Transverse colon (tissue), 3 donors: ENCODE results near the gene AHCYL1.
"Not testable (repeated sequence)": the region's sequence is repeated elsewhere in the genome, so short reads cannot be mapped to it uniquely, and the experiment has no call there.

ENCODE experiments used
- POLR2A ChIP-seq: fragments of 450-650 bp; IDR thresholded peaks from one replicate; pipeline ENCODE4 v1.6.1; 2016; ENCODE audit warnings: antibody characterized with exemption, mild to moderate bottlenecking, moderate library complexity
- TF ChIP-seq, protein P1 (sequence below), 5 experiments: fragments of 200-600 bp in 3 of 5; fragments of 450-650 bp in 2 of 5; sonication (generic) in 3 of 5; IDR thresholded peaks; 1 replicate in 2 of 5; 2 replicates in 3 of 5; pipeline ENCODE4 v1.5.1; 2016 to 2017; ENCODE audit warnings: antibody characterized with exemption in 5 of 5, inconsistent platforms in 3 of 5, mild to moderate bottlenecking in 2 of 5, moderate library complexity in 1 of 5

DNA sequence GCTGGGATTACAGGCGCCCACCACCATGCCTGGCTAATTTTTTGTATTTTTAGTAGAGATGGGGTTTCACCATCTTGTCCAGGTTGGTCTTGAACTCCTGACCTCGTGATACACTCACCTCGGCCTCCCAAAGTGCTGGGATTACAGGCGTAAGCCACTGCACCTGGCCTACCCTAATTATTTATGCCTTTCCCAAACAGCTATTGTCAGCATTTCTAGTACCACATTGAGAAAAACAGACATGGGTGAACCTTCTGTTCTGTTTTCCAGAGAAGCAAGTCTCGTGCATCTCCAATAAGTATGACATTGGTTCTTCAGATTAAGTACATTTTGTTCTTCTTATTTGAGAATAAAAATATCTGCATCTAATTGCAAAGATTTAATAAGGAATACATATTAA lies 33.1 kb upstream of the AHCYL1 start:
- TF ChIP-seq POLR2A = not testable (repeated sequence)
- TF ChIP-seq, protein P1, sequence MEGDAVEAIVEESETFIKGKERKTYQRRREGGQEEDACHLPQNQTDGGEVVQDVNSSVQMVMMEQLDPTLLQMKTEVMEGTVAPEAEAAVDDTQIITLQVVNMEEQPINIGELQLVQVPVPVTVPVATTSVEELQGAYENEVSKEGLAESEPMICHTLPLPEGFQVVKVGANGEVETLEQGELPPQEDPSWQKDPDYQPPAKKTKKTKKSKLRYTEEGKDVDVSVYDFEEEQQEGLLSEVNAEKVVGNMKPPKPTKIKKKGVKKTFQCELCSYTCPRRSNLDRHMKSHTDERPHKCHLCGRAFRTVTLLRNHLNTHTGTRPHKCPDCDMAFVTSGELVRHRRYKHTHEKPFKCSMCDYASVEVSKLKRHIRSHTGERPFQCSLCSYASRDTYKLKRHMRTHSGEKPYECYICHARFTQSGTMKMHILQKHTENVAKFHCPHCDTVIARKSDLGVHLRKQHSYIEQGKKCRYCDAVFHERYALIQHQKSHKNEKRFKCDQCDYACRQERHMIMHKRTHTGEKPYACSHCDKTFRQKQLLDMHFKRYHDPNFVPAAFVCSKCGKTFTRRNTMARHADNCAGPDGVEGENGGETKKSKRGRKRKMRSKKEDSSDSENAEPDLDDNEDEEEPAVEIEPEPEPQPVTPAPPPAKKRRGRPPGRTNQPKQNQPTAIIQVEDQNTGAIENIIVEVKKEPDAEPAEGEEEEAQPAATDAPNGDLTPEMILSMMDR (IDR thresholded peaks at IDR 0.05) = not testable (repeated sequence)
